Vagina (tissue), 2 donors: ENCODE measurements around the gene PHRF1.

Source experiments
- POLR2A ChIP-seq, 2 donors: fragments of 450-650 bp; IDR thresholded peaks; one replicate each; pipeline ENCODE4 v1.6.1; 2017; ENCODE audit warnings: antibody characterized with exemption in 2 of 2, mild to moderate bottlenecking in 2 of 2, moderate library complexity in 2 of 2
- POLR2AphosphoS5 ChIP-seq, 2 donors: sonication (generic); formaldehyde crosslinking; IDR thresholded peaks; one replicate each; pipeline ENCODE4 v1.9.0; 2017; ENCODE audit warnings: antibody characterized with exemption in 2 of 2, mild to moderate bottlenecking in 2 of 2, low read depth in 1 of 2; ENCODE audit not compliant: insufficient read depth in 1 of 2
- TF ChIP-seq, protein P1 (sequence below), 3 experiments: fragments of 450-650 bp in 2 of 3; fragments of 200-600 bp in 1 of 3; sonication (generic) in 1 of 3; IDR thresholded peaks; one replicate each; pipeline ENCODE4 v1.5.1; 2017 to 2019; ENCODE audit warnings: antibody characterized with exemption in 3 of 3, mild to moderate bottlenecking in 2 of 3, moderate library complexity in 2 of 3

DNA sequence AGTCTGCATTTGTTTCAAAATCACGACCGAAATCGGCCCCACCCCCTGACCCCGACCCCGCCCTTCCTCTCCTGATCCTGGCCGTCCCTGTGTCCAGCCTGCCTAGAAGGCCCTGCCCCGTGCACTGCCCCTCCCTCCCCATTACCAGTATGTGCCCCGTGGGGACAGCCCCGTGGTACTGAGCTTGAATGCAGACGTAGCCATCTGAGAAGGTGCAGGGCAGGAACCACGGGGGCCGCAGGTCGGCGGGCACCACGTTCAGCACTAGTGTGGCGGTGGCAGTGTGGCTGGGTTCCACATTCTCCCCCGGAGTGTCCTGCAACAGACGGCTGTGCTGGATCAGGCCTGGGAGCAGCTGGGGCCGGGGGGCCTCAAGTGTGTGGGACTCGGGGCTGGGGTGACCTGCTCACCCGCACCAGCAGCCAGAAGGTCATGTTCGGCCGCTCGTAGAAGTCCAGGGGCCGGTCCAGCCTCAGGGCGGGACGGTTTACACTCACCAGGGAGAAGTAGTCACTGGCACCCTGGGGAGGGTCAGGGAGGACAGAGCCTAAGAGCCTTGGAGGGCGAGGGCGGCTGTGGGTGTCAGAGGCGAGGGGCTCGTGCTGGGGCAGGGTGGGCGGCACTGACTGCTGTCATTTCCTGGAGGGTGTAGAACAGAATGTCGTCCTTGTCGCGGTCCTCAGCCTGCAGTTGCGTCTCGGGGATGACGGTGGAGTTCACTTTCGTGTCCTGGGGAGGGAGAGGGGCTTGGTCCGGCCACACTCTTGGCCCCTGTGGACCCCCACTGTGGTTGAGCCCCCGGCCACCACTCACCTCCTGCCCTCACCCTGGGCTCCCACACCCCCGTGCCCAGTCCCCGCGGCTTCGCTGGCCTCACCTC lies 44.9 kb downstream of the PHRF1 start:
- TF ChIP-seq, protein P1, sequence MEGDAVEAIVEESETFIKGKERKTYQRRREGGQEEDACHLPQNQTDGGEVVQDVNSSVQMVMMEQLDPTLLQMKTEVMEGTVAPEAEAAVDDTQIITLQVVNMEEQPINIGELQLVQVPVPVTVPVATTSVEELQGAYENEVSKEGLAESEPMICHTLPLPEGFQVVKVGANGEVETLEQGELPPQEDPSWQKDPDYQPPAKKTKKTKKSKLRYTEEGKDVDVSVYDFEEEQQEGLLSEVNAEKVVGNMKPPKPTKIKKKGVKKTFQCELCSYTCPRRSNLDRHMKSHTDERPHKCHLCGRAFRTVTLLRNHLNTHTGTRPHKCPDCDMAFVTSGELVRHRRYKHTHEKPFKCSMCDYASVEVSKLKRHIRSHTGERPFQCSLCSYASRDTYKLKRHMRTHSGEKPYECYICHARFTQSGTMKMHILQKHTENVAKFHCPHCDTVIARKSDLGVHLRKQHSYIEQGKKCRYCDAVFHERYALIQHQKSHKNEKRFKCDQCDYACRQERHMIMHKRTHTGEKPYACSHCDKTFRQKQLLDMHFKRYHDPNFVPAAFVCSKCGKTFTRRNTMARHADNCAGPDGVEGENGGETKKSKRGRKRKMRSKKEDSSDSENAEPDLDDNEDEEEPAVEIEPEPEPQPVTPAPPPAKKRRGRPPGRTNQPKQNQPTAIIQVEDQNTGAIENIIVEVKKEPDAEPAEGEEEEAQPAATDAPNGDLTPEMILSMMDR (IDR thresholded peaks at IDR 0.05): no peak
- TF ChIP-seq POLR2AphosphoS5 (IDR thresholded peaks at IDR 0.05; ENCODE audit: insufficient read depth in 1 of 2, low read depth in 1 of 2) (no peak), POLR2A (IDR thresholded peaks at IDR 0.05) (no peak)
